Measurements from ENCODE around the gene MDH2.
A peak's percentile ranks its signal among the peaks of the same experiment; 100 is the strongest.
"Not testable (repeated sequence)": the region's sequence is repeated elsewhere in the genome, so short reads cannot be mapped to it uniquely, and the experiment has no call there.

Gene MDH2

GRCh38 chr7:76047811-76048667 is at the start of gene MDH2, which contains the start of gene STYXL1:
MDH2 (plus strand) TSS chr7:76048106; CDS start chr7:76048161, 55 bp downstream.
STYXL1 (minus strand) TSS chr7:76048000; CDS start chr7:76030523, 17,477 bp downstream.
- POLR2A ChIA-PET: interaction anchor here (0.5 to 1.3 kb wide), 7 partner anchors 14 to 1659 kb away, joined by 3 to 5 read pairs (median 4); partner anchors contain the start of gene POR
- no peak for TF ChIP-seq CTCF (IDR thresholded peaks at IDR 0.05; ENCODE audit: control extremely low read depth, extremely low read depth, low read depth, missing control alignments)
- peak; percentile 98 for DNase-seq (ENCODE audit: extremely low spot score)
- CTCF ChIA-PET: interaction anchor here (0.6 to 1.5 kb wide), 4 partner anchors 130 to 268 kb away, joined by 3 to 4 read pairs (median 3); partner anchors contain the start of gene POR

GRCh38 chr7:76000566-76000965 is 47.3 kb upstream of the MDH2 start:
- no peak for DNase-seq (ENCODE audit: extremely low spot score)
- TF ChIP-seq CTCF (IDR thresholded peaks at IDR 0.05; ENCODE audit: control extremely low read depth, extremely low read depth, low read depth, missing control alignments): no peak
- ChIA-PET CTCF (no interaction called here), POLR2A (no interaction called here)

- no peak for DNase-seq (ENCODE audit: extremely low spot score)
- ChIA-PET CTCF (interaction anchor here (0.9 to 1.0 kb wide), 2 partner anchors 18 to 135 kb away, joined by 3 read pairs; no protein-coding TSS in a partner anchor), POLR2A (no interaction called here)
- no peak for TF ChIP-seq CTCF (IDR thresholded peaks at IDR 0.05; ENCODE audit: control extremely low read depth, extremely low read depth, low read depth, missing control alignments)
Observed at GRCh38 chr7:76002139-76002538, 45.8 kb upstream of the MDH2 start.

- TF ChIP-seq CTCF (IDR thresholded peaks at IDR 0.05; ENCODE audit: control extremely low read depth, extremely low read depth, low read depth, missing control alignments): no peak
- ChIA-PET CTCF (interaction anchor here (0.9 to 2.8 kb wide), 6 partner anchors 8 to 137 kb away, joined by 3 to 10 read pairs (median 3); no protein-coding TSS in a partner anchor), POLR2A (no interaction called here)
- DNase-seq (ENCODE audit: extremely low spot score): no peak
Observed at GRCh38 chr7:76002822-76003221, 45.1 kb upstream of the MDH2 start.

GRCh38 chr7:76003351-76003750 is 44.6 kb upstream of the MDH2 start:
- CTCF ChIA-PET: interaction anchor here (0.8 to 2.8 kb wide), 6 partner anchors 8 to 138 kb away, joined by 3 to 10 read pairs (median 3); no protein-coding TSS in a partner anchor
- POLR2A ChIA-PET: no interaction called here
- TF ChIP-seq CTCF (IDR thresholded peaks at IDR 0.05; ENCODE audit: control extremely low read depth, extremely low read depth, low read depth, missing control alignments): no peak
- no peak for DNase-seq (ENCODE audit: extremely low spot score)

- DNase-seq (ENCODE audit: extremely low spot score); POLR2A ChIA-PET: not testable (repeated sequence)
- CTCF ChIA-PET: interaction anchor here (2.8 kb wide), 1 partner anchor 15 kb away, joined by 10 read pairs; no protein-coding TSS in a partner anchor
Observed at GRCh38 chr7:76005004-76005403, 42.9 kb upstream of the MDH2 start.

Data from GM10248 (cell line).